GM08714 (cell line): ENCODE data around the gene LIPE.
"Not testable (repeated sequence)": the region's sequence is repeated elsewhere in the genome, so short reads cannot be mapped to it uniquely, and the experiment has no call there.

Experiments
- H3K4me3 ChIP-seq: fragments of 200-500 bp; sonication (Bioruptor generic); 2 replicates; pipeline ENCODE4 v1.5.1; 2014; ENCODE audit warnings: mild to moderate bottlenecking, low read length, inconsistent platforms
- ZNF274 ChIP-seq: IDR thresholded peaks from 2 replicates; pipeline ENCODE4 v1.6.1; 2012; ENCODE audit warnings: mild to moderate bottlenecking, low read depth, low read length

The LIPE gene

DNA sequence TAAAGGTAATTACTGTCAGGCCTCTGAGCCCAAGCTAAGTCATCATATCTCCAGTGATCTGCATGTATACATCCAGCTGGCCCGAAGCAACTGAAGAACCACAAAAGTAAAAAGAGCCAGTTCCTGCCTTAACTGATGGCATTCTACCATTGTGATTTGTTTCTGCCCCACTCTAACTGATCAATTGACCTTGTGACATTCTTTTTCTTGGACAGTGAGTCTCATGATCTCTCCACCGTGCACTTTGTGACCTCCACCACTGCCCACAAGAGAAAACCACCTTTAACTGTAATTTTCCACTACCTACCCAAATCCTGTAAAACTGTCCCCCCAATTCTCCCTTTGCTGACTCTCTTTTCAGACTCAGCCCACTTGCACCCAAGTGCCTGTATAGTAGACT, 32.7 kb upstream of the LIPE start:
- TF ChIP-seq ZNF274, result no peak
- H3K4me3 ChIP-seq, result no peak overlapping the region

DNA sequence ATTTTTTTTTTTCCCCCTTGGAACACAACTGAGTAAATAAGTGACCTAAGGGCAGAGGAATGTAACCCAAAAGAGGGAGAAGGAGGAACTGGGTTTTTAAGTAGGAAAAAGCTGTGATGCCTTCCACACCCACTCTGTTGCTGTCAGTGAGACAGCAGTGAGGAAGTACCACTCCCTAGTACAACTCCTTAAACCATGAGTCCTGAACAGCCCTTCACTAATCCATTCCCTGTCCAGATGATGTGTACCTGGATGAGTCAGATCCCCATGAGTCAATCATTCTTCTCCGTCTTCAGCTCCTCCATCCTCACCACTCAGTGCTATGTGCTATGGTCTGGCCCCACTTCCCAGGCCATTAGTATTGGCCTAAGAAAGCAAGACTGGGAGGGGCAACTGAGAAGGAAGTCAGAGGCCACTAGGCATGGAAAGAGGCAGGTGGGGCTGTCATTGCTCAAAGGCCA, 28.5 kb upstream of the LIPE start:
- TF ChIP-seq ZNF274, result no peak
- H3K4me3 ChIP-seq, result no peak overlapping the region

DNA sequence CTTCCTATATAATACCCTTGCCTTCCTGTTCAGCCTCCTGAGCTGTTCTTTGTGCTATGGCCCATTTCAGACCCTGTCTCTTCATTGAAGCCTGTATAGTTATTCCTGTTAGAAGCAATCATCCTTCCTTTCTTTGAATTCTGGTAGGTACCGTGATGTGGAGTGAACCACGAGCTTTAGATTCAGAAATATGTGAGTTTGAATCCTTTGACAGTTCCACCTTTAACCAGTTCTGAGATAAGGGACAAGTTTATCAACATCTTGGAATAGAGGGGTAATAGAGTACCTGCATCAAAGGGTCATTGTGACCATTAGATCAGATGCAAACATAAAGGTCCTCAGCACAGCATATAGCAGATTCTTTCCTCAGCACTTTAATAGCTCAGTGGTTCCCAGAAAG, 27.9 kb upstream of the LIPE start:
- H3K4me3 ChIP-seq, result no peak overlapping the region

DNA sequence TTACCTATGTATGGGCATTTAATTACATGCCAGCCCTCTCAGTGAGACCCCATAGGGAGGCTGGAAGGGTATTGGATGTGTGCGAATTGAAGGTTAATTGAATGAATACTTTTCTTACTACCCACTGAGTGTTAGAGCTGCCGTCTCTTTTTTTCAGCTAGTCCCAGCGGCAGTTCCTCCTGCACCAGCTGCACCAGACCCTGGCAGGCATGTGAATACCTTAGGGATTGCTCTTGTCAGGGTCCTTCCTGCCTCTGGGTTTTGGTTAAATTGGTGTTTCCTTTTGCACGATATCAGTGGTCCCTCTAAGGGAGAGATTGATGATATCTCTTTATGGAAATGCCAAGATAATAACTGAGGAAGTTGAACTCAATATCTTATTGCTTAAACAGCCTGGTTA, 25.4 kb upstream of the LIPE start:
- TF ChIP-seq ZNF274, result no peak

More for the DNA sequence above, 27.9 kb upstream of the LIPE start:
- TF ChIP-seq ZNF274, result no peak

DNA sequence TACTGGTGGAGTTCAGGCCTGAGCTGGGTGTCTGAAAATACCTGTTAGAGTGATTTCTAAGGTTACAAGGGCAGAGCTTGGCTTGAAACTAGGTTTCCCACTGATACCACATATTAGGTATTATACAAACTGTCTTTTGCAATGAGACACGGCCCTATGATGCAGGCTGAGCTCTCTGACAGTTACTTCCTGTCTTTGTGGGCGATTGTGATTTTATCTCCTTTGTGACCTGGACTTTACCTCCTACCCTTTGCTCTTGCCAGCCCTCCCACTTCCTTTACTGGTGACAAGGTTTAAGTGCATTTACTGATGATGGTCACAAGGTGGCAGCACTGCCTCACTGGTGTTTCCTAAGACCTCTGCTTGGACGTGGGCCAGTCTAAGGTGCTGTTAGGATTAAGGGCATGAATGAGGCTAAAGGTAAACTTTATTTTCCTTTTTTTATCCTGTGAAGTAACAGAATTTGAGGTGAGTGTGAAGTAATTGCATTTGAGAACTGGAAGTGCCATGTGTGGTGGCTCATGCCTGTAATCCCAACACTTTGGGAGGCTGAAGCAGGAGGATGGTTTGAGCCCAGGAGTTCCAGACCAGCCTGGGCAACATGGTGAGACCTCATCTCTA, 23.2 kb upstream of the LIPE start:
- TF ChIP-seq ZNF274, result no peak
- H3K4me3 ChIP-seq, result no peak overlapping the region

More for the DNA sequence above, 25.4 kb upstream of the LIPE start:
- no peak overlapping the region for H3K4me3 ChIP-seq

DNA sequence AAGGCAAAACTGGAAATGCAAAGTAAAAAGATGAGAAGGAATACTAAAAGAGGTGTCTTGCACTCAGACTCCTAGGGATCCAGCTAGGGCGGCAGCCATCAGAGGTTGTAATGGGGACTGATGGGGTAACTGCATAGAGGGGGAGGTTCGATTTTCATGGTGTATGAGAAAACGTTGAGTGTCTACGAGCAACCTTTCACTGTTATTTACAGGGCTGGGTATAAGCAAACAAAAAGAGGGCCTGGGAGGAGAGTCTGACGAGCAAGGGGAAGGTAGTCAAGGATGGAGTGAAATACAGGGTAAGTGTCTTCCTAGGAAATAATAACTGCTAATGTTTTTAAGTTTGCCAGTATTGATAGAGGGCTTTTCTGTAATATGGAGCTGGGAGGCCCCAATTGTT, 21.1 kb upstream of the LIPE start:
- H3K4me3 ChIP-seq, result not testable (repeated sequence)

DNA sequence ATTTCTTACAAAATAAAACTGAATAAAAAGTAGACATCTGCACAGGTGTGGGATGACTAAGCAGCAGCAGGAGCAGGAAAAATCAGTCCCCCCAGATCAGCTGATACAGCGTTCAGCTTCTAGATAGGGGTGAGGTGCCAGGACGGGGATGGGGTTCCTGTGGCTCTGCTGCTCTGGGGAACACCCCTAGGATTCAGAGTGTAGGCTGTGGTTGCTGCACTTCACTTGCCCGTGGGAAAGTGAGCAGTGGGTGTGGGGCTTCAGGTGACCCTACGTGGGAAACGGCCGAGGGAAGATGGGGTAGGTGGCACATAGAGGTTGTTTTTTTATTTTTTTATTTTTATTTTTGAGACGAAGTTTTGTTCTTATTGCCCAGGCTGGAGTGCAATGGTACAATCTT, 18.8 kb upstream of the LIPE start:
- H3K4me3 ChIP-seq, result no peak overlapping the region
- TF ChIP-seq ZNF274, result no peak

DNA sequence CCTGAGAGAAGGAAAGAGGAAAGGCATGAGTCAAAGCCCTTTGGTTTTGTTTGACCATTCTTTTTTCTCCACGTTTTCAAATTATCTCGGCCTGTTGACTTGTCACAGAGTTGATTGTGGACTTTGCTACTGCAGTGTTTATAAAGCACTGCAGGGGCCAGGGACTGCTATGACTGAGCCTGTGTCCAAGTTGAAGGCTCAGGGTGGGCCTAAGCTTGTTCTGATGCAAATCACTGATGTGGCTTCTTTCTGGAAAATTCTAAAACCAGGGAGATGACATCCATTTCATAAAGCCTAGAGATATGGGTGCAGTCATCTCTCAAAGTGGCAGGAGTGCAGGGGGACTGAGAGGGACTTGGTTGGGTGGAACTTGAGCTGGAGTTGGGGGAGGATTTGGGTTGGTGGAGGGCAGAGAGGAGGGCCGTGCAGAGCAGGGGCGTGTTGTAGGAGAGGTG, 16.8 kb upstream of the LIPE start:
- no peak for TF ChIP-seq ZNF274
- H3K4me3 ChIP-seq, result no peak overlapping the region

DNA sequence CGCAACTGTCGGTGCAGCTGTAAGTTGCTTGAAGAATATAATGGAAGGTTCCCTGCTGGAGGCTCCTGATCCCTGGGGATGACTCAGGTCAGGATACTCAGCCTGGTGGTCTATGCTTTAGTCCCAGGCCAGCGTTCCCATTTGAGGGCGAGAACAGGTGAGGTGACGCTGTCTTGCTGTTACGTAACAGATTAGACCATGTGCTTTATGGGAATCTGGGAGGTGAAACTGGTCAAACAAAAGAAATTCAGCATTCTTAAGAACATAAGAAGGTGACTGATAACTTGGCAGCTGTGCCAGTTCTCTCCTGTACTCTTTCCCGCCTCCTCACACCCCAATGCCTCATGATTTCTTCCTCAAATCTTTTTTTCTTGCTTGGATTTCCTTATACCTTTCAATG, 15.6 kb upstream of the LIPE start, which contains the start of gene CXCL17:
Gene CXCL17 (minus strand): TSS at position 114 of the 400 bp plus-strand sequence. CDS start 114 bp downstream, outside the sequence.
- H3K4me3 ChIP-seq, result no peak within 1 kb of the TSS
- no peak for TF ChIP-seq ZNF274

DNA sequence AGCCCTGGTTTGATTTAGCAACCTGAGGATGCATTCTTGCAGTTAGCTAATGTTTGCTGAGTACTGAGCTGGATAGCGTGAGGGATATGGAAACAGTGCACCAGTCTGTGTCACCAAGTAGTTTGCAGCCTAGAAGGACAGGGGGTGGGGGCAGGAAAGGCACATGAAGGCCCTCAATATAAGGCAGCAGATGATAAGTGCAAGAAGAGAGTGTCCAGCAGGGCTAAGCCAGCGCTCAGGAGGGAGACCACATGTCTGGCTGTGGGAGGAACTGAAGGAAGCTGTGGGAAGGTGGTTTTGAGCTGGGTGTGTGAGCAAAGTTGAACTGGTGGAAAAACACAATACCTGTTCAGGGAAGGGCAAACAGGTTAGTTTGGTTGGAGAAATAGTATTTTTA, 13.9 kb upstream of the LIPE start:
- H3K4me3 ChIP-seq, result no peak overlapping the region
- no peak for TF ChIP-seq ZNF274

DNA sequence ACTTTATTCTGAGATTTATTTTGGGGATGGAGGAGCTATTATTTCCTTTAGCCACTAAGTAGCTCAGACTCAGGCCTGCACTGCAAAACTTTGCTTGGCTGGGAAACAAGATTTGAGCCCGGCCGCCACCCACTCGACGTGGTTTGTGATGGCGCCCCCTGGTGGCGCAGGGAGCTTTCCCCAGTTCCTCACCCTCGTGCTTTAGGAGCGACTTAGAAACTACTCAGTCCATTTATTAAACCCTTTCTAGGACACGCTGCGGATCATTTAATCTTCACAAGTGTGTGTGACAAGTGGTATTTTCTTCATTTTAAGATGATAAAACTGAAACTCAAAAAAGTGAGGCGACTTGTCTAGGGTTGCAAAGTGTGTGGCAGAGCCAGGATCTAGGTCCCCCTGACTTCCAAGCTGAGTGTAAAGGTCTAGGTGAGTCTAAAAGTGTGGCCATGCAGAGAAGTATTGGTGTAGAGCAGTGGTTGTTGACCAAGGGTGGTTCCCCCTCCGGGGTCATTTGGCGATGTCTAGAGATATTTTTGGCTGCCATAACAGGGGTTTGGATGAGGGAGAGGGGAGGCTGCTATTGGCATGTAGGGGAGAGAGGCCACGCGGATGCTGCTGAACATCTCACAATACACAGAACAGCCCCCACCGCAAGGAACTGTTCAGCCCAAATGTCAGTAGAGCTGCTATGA, 13.3 kb upstream of the LIPE start:
- TF ChIP-seq ZNF274, result no peak
- H3K4me3 ChIP-seq, result no peak overlapping the region

DNA sequence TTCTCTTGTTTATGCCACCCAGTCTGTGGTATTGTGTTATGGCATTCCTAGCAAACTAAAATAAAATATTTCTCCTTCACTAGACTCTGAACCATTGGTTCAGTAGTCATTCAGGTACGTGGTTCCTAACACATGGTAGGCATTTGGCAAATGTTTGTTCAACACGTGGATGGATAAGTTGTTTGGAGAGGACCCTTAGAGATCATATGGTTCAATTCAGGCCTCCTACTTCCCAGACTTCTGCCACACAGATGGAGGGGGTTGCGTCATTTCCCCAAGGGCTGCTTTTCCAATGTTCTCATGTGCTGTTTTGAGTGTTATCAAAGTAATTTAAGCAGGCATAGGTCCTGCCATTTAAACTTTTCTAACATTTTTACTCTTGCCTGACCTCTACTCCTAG, 8.8 kb upstream of the LIPE start:
- no peak overlapping the region for H3K4me3 ChIP-seq
- no peak for TF ChIP-seq ZNF274

DNA sequence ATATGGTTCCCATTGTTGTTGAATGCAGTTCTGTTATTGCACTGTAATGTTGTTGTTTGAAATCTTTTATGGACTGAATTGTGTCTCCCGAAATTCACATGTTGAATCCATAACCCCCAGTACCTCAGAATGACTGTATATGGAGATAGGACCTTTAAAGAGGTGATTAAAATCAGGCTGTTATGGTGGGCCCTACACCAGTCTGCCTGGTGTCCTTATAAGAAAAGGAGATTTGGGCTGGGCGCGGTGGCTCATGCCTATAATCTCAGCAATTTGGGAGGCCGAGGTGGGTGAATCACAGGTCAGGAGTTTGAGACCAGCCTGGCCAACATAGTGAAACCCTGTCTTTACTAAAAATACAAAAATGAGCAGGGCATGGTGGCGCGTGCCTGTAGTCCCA, 8.1 kb upstream of the LIPE start:
- no peak overlapping the region for H3K4me3 ChIP-seq
- TF ChIP-seq ZNF274, result no peak

DNA sequence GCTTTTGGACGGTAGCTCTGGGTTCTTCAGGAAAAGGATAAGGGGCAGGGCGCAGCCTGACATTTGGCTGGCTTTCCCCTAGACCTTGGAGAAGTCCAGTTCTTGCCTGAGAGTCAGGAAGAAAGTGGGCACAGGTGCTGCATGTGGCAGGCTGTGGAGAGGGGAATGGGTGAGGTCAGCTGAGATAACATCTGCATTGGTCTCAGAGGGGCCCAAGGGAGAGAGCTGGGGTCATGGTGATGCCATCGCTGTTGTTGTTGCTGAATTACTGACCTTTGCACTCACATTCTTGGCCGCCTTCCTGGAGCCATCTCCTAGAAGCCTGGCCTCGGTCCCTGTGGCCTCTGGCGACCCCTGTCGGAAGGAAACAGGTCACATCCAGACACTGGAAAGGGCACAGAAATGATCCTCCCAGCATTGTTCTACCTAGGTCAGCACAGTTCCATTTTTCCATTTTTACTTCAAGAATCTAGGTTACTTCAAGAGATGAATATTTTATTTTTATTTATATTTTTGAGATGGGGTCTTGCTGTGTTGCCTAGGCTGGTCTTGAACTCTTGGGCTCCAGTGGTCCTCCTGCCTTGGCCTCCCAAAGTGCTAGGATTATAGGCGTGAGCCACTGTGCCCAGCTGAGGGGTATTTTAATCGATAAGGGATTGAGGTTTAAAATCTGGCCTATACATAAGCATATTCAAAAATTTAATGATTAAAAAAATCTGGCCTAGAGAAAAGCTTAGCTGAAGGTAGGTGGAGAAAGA, 6.5 kb upstream of the LIPE start:
- no peak for TF ChIP-seq ZNF274
- H3K4me3 ChIP-seq, result no peak overlapping the region

DNA sequence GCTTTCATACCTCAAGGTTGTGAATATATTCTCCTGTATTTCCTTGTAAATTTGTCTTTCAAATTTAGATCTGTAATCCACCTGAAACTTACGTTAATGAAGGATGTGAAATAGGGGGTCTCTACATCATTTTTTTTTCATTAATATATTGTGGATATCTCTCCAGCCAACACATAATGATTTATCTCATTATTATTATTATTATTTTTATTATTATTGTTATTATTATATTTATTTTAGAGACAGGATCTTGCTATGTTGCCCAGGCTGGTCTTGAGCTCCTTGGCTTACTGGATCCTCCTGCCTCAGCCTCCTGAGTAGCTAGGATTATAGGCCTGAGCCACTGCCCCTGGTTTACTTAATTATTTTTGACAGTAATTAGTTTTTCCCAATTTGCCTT, 4.3 kb upstream of the LIPE start:
- H3K4me3 ChIP-seq, result no peak overlapping the region
- TF ChIP-seq ZNF274, result no peak
